Stomach (tissue), 9 donors: Measurements from ENCODE around the gene GPR27. TPM values are rescaled to one million over a fixed set of nuclear protein-coding genes. Genes with fewer than 3 reads are reported as not detected.
A peak's percentile ranks its signal among the peaks of the same experiment; 100 is the strongest.

Experiments used
- DNase-seq, 2 donors: peaks; one replicate each; pipeline versions ENCODE4 v3.0.0 to v3.0.0-alpha.2; 2013 to 2019
- H3K27ac ChIP-seq, 5 donors: fragments of 200-600 bp in 4 of 5; sonication (generic) in 4 of 5; one replicate each; pipeline ENCODE4 v1.5.1; 2013 to 2019; ENCODE audit warnings: mild to moderate bottlenecking in 1 of 5, moderate library complexity in 1 of 5
- H3K27me3 ChIP-seq, 3 donors: fragments of 200-600 bp; sonication (generic); one replicate each; pipeline ENCODE4 v1.5.1; 2017 to 2019; ENCODE audit warnings: mixed run types in 1 of 3
- H3K36me3 ChIP-seq, 4 donors: fragments of 200-600 bp; sonication (generic); 1 replicate in 3 of 4; 2 replicates in 1 of 4; pipeline ENCODE4 v1.5.1; 2016 to 2019
- H3K4me1 ChIP-seq, 4 donors: fragments of 200-600 bp; sonication (generic); one replicate each; pipeline ENCODE4 v1.5.1; 2016 to 2019
- H3K4me3 ChIP-seq, 4 donors: fragments of 200-600 bp; sonication (generic) in 3 of 4; one replicate each; pipeline ENCODE4 v1.5.1; 2016 to 2019; ENCODE audit warnings: mild to moderate bottlenecking in 1 of 4
- H3K9me3 ChIP-seq, 4 donors: fragments of 200-600 bp; sonication (generic); one replicate each; pipeline ENCODE4 v1.5.1; 2016 to 2019
- EP300 ChIP-seq: sonication (generic); formaldehyde crosslinking; IDR thresholded peaks from one replicate; pipeline ENCODE4 v1.6.1; 2017; ENCODE audit warnings: antibody characterized with exemption
- POLR2A ChIP-seq, 4 donors: fragments of 450-650 bp; IDR thresholded peaks; one replicate each; pipeline ENCODE4 v1.6.1; 2016; ENCODE audit warnings: antibody characterized with exemption in 4 of 4, control low read depth in 2 of 4, mild to moderate bottlenecking in 1 of 4, moderate library complexity in 1 of 4
- POLR2AphosphoS5 ChIP-seq, 3 donors: sonication (generic); formaldehyde crosslinking; IDR thresholded peaks; one replicate each; pipeline ENCODE4 v1.6.1; 2016; ENCODE audit warnings: antibody characterized with exemption in 3 of 3
- WGBS, 5 donors: extraction: QIAGEN DNeasy Blood & Tissue Kit in 3 of 5; methylation state at CpG; one replicate each; pipeline versions ENCODE4 v1.1.5 to v1.1.7; 2013 to 2018; 5-methylcytosine and 5-hydroxymethylcytosine counted together
- intact Hi-C: fragments of 100-400 bp; cut with DNase I; formaldehyde crosslinking; loops from one replicate; pipeline ENCODE4 v1.15.1; 2023; ENCODE audit warnings: low total_unique reads
- polyA plus RNA-seq, 3 donors: library from polyadenylated mRNA; stranded (reverse); fragments of 200-250 nt; gene quantifications; one replicate each; pipeline ENCODE4 v1.2.3, GENCODE V29; 2013
- total RNA-seq, 5 donors: library from RNA; depleted of rRNA; stranded (reverse); fragments of >200 nt; gene quantifications; one replicate each; pipeline versions ENCODE4 v1.1.0 to v1.2.3, GENCODE V29; 2014 to 2016
- TF ChIP-seq, protein P1 (sequence below), 7 experiments: fragments of 450-650 bp in 4 of 7; fragments of 200-600 bp in 3 of 7; sonication (generic) in 3 of 7; IDR thresholded peaks; one replicate each; pipeline ENCODE4 v1.5.1; 2016 to 2019; ENCODE audit warnings: antibody characterized with exemption in 7 of 7, control low read depth in 2 of 7, mild to moderate bottlenecking in 1 of 7
- donor health status: healthy with polysubstance abuse.
- donor health status: Bipolar disorder and iron deficiency.
- donor health status: healthy.

The GPR27 gene
- total and polyA plus RNA-seq, 8 donors = 0.45 to 5.1 (median 2.6) TPM; not detected in 1

DNA sequence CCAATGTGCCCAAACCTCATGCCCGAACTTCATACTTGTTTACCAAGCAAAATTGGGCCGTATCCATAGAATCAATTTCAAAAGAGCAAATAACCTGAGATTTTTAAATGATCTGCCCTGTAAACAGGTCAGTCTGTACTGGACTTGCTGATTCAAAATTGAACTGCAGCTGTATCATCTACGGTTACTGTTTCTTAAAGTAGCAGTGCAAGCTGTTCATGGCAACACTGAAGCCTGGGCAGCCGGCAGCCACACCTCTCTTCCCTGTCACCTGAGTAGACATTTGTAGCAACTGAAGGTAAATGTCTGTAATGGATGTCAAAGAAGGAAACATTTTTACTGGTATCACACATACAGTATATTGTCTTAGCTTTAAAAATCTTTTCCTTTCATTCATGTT lies 39.1 kb upstream of the GPR27 start:
- H3K4me1 ChIP-seq = peaks cover 11 to 57% (median 21%) of the 10 kb centered on the region in 4 donors
- H3K9me3 ChIP-seq = no peaks in the 10 kb centered on the region
- no peaks in the 10 kb centered on the region for H3K27me3 ChIP-seq
- intact Hi-C loops = no loop called here
- WGBS, 5 donors = 34 to 73% (median 43%) methylated on average over 4 of the region's 4 CpGs
- H3K36me3 ChIP-seq = peaks cover 0 to 8% (median 7%) of the 10 kb centered on the region in 4 donors
- no peak overlapping the region for H3K27ac ChIP-seq
- no peak for DNase-seq
- TF ChIP-seq, protein P1, sequence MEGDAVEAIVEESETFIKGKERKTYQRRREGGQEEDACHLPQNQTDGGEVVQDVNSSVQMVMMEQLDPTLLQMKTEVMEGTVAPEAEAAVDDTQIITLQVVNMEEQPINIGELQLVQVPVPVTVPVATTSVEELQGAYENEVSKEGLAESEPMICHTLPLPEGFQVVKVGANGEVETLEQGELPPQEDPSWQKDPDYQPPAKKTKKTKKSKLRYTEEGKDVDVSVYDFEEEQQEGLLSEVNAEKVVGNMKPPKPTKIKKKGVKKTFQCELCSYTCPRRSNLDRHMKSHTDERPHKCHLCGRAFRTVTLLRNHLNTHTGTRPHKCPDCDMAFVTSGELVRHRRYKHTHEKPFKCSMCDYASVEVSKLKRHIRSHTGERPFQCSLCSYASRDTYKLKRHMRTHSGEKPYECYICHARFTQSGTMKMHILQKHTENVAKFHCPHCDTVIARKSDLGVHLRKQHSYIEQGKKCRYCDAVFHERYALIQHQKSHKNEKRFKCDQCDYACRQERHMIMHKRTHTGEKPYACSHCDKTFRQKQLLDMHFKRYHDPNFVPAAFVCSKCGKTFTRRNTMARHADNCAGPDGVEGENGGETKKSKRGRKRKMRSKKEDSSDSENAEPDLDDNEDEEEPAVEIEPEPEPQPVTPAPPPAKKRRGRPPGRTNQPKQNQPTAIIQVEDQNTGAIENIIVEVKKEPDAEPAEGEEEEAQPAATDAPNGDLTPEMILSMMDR (IDR thresholded peaks at IDR 0.05) = no peak
- TF ChIP-seq EP300 (no peak), POLR2A (IDR thresholded peaks at IDR 0.05) (no peak), POLR2AphosphoS5 (IDR thresholded peaks at IDR 0.05) (no peak)
- no peak overlapping the region for H3K4me3 ChIP-seq

DNA sequence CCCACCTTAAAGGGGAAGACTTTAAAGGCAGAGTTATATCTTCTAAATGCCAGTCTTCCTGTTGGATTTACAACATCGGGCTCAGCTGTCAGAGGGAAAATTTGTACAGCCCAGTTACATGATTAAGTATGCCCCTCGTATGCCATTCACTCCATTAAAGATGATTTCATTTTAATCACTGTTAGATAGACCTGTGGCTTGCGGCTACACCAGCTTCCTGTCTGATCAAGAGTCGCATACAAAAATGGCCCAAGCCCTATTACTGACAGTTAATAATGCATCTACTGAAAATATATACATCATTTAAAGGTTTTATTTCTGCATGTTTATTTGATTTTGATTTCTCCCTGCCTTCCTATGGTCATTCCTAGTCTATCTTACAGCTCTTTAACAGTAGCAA lies 35.6 kb upstream of the GPR27 start:
- WGBS, 5 donors = 75 to 86% (median 79%) methylated on average over 4 of the region's 4 CpGs
- peaks cover 12 to 49% (median 14%) of the 10 kb centered on the region in 4 donors for H3K4me1 ChIP-seq
- H3K9me3 ChIP-seq = no peaks in the 10 kb centered on the region
- no peak overlapping the region for H3K4me3 ChIP-seq
- DNase-seq = no peak
- TF ChIP-seq, protein P1 (IDR thresholded peaks at IDR 0.05) = no peak
- intact Hi-C loops = no loop called here
- no peaks in the 10 kb centered on the region for H3K36me3 ChIP-seq
- H3K27me3 ChIP-seq = no peaks in the 10 kb centered on the region
- H3K27ac ChIP-seq = no peak overlapping the region

DNA sequence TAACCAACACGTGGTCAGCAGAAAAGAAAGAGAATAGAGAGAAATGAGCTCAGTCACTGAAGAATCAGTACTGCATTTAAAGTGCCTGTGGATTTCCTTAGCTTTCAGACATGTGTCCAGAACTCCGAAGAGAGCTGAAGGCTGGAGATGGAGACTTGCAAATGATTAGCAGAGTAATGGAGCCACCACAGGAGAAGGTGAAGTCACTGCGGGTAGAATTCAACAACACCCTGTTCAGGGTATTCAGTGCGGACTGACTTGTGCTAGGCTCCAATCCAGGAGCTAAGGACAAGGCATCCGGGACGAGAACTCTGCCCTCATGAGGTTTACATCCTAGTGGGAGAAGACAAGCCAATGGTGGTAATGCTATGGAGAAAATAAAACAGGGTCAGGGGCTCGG lies 32.7 kb upstream of the GPR27 start:
- intact Hi-C loops = no loop called here

GRCh38 chr3:71721651-71722157 lies 32.0 kb upstream of the GPR27 start:
- DNase-seq = no peak
- WGBS, 5 donors = 72 to 82% (median 79%) methylated on average over 6 of the region's 6 CpGs
- peak overlapping the region in 1 of 5 donors; percentile 38 for H3K27ac ChIP-seq

More for the DNA sequence above, 32.7 kb upstream of the GPR27 start:
- no peaks in the 10 kb centered on the region for H3K36me3 ChIP-seq
- 90 to 96% (median 94%) methylated on average over 7 of the region's 7 CpGs for WGBS, 5 donors
- TF ChIP-seq, protein P1 (IDR thresholded peaks at IDR 0.05) = no peak
- TF ChIP-seq POLR2A (IDR thresholded peaks at IDR 0.05) = no peak
- TF ChIP-seq EP300 = no peak
- TF ChIP-seq POLR2AphosphoS5 (IDR thresholded peaks at IDR 0.05) = no peak
- no peaks in the 10 kb centered on the region for H3K27me3 ChIP-seq
- no peak overlapping the region for H3K27ac ChIP-seq
- H3K9me3 ChIP-seq = no peaks in the 10 kb centered on the region
- H3K4me1 ChIP-seq = peaks cover 17 to 44% (median 26%) of the 10 kb centered on the region in 4 donors
- H3K4me3 ChIP-seq = no peak overlapping the region
- no peak for DNase-seq

More at GRCh38 chr3:71721651-71722157, 32.0 kb upstream of the GPR27 start:
- TF ChIP-seq EP300 = no peak
- TF ChIP-seq POLR2AphosphoS5 (IDR thresholded peaks at IDR 0.05) = no peak
- TF ChIP-seq, protein P1 (IDR thresholded peaks at IDR 0.05) = no peak
- no peak for TF ChIP-seq POLR2A (IDR thresholded peaks at IDR 0.05)
- Histone ChIP-seq H3K9me3 (no peaks in the 10 kb centered on the region), H3K4me1 (peaks cover 17 to 43% (median 27%) of the 10 kb centered on the region in 4 donors), H3K27me3 (no peaks in the 10 kb centered on the region), H3K4me3 (no peak overlapping the region), H3K36me3 (no peaks in the 10 kb centered on the region)
- intact Hi-C loops = no loop called here
